HG02938 (cell line): ENCODE results near the gene SLC8A1.

Experiments used
- ATAC-seq: cut with Tn5 transposase; IDR thresholded peaks from one replicate; pipeline ENCODE4 v1.9.1; 2021; ENCODE audit warnings: mild to moderate bottlenecking, moderate library complexity; ENCODE audit not compliant: unreplicated experiment

The SLC8A1 gene

DNA sequence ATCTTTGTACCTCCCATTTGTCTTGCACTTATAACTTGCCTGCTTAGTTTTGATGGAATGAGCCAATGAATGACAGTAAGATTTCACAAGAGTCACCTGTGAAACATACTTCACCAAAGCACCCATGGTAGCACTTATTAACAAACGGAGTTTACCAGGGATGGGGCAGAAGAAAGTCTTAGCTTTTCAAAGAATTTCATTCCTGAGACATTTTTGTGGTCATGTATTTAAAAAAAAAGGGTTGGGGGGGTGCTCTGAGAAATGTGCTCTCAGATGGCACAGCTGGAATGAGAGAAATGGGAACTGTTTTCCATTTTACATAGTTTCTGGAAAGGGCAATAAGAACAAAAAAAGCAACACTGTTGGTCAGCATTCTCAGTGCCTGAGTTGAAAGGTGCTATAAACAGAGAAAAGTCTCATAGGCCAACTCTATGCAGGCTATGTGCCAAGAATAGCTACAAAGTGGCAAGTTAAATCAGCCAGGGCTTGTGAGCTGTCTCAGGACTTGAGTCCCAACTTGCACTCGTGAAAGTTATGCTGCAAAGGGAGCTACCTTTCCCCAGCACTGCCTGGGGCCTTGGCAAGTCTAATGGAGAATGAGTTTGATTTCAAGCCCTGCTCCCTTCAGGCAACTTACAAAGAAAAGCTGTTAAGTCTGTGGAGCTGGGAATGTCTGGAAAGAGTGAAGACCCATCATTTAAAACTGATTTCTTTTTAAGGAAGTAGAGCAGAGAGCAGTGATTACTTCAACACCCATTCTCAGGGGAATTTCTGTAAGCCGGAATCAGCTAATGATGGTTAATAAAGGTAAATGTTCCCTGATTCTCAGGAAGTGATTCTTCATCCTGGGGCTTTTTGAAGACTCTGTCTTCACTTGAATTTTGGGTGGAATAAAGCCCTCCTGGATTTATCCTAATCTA is 170.6 kb downstream of the SLC8A1 start:
- no peak for ATAC-seq

DNA sequence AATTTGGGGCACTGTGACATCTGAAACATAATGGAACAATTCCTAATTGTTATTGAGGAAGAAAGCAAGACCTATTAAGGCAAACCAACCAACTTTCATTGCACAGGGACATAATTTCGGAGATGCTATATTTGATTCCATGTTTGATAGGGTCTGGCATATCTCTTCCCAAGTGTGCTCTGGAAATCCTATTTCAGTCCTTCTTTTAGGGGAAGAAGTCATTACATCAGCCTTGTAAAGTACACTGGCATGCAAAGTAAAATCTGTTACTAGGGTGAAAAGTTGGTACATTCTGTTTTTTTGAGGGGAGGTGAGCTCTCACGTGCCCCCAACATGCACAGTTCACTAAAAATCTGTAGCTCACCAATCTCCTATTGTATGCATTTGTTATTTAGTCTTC is 172.4 kb downstream of the SLC8A1 start:
- ATAC-seq, result no peak

DNA sequence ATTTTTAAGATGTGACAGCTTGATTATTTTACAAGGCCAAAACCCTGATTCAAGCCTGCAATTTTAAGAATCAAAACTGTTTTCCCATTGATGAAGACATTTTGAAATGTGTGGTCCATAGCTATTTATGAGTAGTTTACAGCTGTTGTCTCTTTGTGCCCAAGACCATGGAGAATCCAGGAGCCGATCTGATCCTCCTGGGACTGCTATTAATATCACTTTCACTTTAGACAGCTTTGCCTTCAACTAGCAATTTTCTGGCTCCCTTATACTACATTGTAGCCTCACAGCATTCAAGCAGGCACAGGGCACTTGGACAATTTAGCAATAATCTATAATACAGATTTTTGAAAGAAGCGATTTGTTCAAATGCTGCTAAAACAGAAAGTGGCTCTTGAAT is 172.9 kb downstream of the SLC8A1 start:
- no peak for ATAC-seq

GRCh38 chr2:40276076-40276475 is 175.8 kb downstream of the SLC8A1 start:
- ATAC-seq, result no peak

DNA sequence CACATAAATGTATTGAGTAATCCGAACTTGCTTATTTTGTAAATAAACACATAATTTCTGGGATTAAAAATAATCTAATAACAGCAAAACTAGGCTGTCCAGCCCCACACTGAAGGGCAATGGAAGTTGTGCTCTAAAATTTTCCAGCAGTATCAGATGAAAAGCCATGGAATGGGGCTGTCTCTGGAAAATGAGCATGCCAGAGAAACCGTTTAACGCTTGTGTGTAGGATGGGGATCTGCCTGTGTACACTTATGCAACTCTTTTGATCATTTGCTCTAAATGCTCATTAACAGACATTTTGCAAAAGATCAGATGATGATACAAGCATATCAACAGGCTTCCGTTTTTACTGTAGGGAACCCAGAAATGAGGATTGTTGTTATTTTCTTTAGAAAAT is 177.6 kb downstream of the SLC8A1 start:
- ATAC-seq, result no peak

- no peak for ATAC-seq
These were observed 178.1 kb downstream of the SLC8A1 start for GRCh38 chr2:40273734-40274182.

DNA sequence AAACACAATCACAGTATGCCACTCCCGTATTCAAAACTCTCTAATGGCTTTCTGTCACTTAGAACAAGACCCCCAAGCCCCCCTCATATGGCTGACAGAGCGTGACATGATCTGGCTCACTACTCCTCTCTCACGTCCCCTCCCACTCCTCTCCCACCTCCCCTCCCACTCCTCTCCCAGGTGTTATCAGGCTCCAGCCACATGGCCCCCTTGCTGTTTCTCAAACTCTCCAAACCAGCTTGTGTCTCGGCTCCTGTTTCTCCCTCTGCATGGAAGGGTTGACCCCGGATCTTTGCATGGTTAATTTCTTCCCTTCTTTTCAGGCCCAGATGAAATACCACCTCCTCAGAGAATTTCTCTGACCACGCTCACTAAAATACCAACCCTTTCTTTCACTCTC is 180.8 kb downstream of the SLC8A1 start:
- no peak for ATAC-seq

- no peak for ATAC-seq
These were observed 181.5 kb downstream of the SLC8A1 start for GRCh38 chr2:40270372-40270771.

- ATAC-seq, result no peak
These were observed 183.3 kb downstream of the SLC8A1 start for GRCh38 chr2:40268566-40268965.

GRCh38 chr2:40266201-40266600 is 185.7 kb downstream of the SLC8A1 start:
- no peak for ATAC-seq

DNA sequence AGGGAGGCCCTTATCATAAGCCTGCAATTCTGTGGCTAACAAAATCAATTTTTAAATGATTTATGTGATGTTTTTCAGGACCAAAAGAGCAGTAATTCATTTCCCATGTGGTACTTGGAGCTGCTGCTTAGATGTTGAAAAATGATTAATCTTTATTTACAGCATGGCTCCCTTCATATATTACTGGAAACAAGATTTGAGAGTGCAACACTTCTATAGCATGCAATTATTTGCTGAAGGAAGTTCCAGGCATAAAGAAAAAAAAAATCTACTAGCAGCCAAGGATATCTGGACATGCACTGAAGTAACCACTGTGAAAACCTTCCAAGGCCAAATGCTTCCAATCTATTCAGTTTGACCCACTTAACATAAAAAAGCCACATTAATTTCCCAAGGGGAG is 186.3 kb downstream of the SLC8A1 start:
- ATAC-seq, result no peak

DNA sequence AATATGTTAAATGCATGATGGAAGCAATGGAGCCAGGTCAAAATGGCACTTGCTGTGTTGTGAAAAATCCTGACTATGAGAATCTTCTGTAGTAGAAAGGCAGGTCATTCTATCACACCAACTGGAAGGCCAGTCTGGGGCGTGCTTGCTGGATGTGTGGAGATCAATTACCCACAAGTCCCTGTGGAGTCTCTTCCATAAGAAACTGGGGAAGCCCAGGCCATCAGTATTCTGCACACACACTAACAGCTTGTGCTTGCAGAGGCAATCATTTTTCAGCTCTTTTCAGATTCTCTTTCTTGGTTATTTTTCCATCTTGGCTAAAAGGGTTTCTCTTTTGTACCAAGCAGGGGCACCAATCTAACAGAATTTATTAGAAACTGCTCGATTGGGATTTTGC is 190.8 kb downstream of the SLC8A1 start:
- no peak for ATAC-seq

GRCh38 chr2:40260437-40260836 is 191.5 kb downstream of the SLC8A1 start:
- ATAC-seq, result no peak

- ATAC-seq, result no peak
These were observed 192.0 kb downstream of the SLC8A1 start for GRCh38 chr2:40259900-40260299.

- ATAC-seq, result no peak
These were observed 193.8 kb downstream of the SLC8A1 start for GRCh38 chr2:40258135-40258457.

DNA sequence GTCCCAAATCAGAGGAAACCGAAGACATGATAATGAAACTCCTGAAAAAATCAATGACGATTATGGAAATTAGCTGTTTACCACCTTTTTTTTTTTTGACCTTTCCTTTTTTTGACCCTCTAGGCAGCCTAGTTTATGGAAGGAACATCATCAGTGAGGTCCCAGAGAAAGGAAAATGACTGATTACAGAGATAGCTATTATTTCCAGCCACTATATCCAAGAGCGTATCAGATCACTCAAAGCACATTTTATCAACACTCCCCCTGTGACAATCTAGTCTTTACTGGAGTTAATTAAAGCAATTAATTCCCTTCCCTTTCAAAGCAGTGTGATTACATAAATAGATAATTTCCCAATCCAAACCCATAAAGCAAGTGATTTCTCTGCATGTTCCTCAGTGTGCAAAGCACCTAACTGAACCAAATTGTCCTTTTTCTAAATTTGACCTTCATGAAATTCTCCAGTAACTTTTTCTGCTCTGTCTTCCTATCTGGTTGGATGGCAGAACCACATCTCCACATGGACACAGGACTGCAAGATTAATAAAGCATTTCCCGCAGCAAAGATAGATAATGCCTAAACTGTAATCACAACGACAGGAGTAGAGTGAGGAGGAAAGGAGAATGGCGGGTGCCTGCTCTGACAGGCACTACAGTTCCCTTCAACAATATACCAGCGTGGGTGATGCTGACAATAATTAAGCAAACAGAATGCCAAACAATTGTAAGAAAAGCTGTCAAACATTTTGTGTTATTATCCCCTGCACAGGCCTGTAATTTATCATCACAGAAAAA is 194.4 kb downstream of the SLC8A1 start:
- no peak for ATAC-seq

DNA sequence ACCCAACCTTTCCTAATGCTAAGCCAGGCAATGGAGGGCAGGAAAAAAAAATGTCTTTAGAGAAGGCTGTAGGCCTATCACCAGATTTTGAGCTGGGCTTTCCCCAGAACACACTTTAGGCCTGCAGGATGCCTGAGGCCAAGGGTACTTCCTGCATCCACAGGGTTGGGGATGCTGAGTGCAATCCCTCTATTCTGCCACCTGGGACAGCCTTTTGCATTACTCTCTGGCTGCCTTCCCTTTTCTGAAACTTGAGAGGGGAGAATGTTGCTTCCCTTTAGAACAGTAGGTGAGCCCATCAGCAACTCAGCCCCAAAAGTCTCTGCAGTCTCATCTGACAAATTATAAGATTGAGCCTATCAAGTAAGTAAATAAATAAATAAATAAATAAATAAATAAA is 195.2 kb downstream of the SLC8A1 start:
- no peak for ATAC-seq

DNA sequence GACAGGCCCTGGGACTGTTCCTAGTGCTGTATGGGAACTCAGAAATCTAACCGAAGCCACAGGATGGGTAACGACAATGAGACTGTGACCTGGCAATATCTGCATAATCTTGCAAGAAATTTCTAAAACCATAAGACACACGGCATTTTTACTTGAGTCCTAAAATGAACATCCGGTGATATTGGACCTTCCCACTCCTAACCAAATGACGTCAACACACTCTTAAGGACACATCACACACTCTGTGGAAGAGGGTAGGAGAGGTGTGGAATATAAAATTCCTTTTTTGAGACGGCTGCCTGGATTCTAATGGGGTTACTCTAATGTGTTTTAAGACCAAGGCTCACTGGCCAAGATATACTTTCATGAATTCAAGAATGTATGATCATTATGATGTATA is 195.9 kb downstream of the SLC8A1 start:
- ATAC-seq, result no peak

DNA sequence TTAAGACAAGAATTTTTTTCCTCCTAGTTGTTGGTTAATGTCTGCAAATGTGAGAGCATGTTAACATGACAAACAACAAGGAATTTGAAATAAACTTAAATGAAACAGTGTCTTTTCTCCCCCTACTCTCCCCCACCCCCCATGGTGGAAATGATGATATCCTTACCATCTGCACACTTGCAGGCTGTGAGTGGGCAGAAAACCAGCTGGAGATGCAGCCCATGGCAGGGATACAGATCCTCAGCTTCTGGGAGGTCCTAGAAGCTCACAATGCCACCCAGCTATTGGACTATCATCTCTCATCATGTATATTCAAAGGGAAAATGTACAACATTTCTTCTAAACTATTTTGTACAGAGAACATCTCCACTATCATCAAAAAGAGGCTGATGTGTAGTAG is 196.8 kb downstream of the SLC8A1 start:
- no peak for ATAC-seq

DNA sequence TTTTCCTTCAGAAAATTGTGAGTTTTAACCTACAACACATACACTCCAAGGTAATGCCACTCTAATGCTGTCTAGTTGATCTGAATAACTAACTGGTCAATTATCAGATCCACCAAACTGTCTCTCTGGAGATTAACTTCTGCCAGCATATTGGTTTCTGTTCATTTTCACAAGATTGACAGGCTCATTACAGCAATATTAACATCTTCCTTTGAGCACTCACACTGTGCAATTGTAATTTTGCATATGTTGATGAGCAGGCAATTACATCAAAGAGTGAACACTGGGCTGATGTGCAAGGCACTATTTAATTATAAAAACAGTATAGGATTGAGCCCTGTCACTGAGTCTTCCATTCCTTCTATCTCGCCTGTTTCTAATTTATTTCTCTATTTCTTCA is 197.3 kb downstream of the SLC8A1 start:
- ATAC-seq, result no peak

- ATAC-seq, result no peak
These were observed 200.8 kb downstream of the SLC8A1 start for GRCh38 chr2:40251137-40251536.

DNA sequence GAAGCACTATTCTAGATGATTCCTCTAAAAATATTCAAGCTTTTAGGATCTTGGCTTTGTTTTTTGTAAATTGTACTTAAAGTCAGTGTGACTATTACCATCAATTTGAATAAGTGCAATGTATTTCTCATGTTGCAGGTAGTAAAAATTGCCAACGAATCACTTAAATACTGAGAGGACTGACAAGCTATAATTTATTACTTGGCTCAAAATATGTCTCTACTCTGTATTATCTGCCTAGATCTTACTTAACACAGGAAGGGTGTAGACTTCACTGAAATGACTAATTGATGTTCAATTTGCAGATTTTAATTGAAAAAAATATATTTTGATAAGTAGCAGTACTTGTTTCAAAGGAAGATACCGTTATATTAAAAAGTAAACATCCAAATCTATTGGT is 202.3 kb downstream of the SLC8A1 start:
- no peak for ATAC-seq
